IPS-18c (cell line): ENCODE data around the gene FOXA2.

Experiments
- H3K4me3 ChIP-seq: 2 replicates; pipeline ENCODE4 v1.7.0; 2013; ENCODE audit warnings: low read depth, mild to moderate bottlenecking, low read length, moderate library complexity; ENCODE audit not compliant: insufficient read depth
- H3K9me3 ChIP-seq: one replicate; pipeline ENCODE4 v1.6.1; 2013; ENCODE audit warnings: mild to moderate bottlenecking, low read length, moderate library complexity; ENCODE audit not compliant: control insufficient read depth, insufficient read depth

Gene FOXA2

DNA sequence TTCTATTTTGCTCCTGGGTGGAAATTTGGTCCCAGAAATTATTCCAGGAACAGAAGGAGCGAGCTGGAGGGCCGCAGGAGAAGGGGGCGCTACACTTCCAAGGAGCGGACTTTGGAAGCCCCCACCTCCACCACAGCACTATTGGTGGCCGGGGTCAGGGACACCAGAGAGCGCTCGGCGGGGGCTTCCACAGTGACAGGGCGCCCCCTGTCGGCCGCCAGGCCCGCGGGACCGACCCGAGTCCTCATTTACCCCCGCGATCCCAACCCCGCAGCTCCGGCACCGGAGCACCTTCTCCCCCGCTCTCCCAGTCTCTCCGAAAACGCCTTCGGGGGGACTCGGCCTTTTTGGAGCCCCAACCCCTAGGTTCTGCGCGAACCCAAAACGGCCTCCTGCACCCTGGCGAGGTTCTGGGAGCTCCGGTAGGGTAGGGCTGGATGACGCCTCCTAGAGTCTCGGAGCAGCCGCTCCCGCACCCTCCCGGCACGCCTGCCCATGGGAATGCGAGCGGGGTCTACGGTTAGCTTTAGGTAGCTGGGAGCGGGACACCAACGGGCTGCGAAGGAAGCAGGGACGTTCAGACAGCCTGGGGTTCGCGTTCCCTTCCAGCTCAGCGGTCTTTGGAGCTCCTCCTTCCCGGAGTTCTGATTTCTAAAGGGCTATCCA, 2.4 kb upstream of the FOXA2 start:
- Histone ChIP-seq H3K4me3 (peak overlapping the region; percentile 21; the same call in 1 of the 2 replicates), H3K9me3 (peaks cover 8% of the 10 kb centered on the region)

- Histone ChIP-seq H3K4me3 (no peak overlapping the region), H3K9me3 (peaks cover 8% of the 10 kb centered on the region)
These were observed 1.6 kb upstream of the FOXA2 start for GRCh38 chr20:22585786-22586493.

- H3K9me3 ChIP-seq, result peaks cover 8% of the 10 kb centered on the region
- peak overlapping the region; percentile 37 for H3K4me3 ChIP-seq
These were observed 782 bp upstream of the FOXA2 start for GRCh38 chr20:22584922-22585785.

- H3K4me3 ChIP-seq, result peak overlapping the region; percentile 38
These were observed 425 bp downstream of the FOXA2 start for GRCh38 chr20:22583773-22584521.

DNA sequence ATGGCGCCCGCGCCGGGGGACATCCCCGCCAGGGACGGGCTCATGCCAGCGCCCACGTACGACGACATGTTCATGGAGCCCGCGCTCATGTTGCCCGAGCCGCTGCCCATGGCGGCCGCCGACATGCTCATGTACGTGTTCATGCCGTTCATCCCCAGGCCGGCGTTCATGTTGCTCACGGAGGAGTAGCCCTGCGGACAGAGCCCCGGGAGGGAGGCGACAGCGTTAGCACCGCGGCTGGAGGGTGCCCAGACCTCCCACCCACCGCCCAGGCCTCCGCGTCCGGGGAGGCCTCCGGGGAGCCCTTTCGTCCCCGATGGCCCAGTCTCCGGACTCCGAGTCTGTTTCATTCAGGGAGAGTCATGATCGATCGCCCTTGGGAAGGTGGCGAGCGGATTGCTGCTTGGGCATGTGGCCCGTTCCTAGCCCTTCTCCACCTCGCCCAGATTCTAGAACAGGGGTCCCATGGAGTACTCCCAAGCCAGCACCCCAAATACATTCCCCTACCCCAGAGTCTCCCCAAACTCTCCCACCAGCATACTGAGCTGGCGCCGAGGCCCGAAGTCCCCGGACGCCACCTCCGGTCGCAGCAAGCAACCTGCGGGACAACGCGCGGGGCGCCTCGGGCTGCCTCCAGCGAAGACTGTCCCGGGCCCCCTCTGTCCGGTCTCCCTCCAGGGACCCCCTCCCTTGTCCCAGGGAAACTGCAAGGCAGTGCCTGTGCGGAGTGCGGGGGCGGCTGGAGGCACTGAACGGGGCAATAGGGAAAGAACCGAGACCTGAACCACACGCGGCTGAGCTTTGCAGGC, 1.2 kb downstream of the FOXA2 start:
- peaks cover 8% of the 10 kb centered on the region for H3K9me3 ChIP-seq
- peak overlapping the region; percentile 40 for H3K4me3 ChIP-seq

More at GRCh38 chr20:22583773-22584521, 425 bp downstream of the FOXA2 start:
- peaks cover 8% of the 10 kb centered on the region for H3K9me3 ChIP-seq

DNA sequence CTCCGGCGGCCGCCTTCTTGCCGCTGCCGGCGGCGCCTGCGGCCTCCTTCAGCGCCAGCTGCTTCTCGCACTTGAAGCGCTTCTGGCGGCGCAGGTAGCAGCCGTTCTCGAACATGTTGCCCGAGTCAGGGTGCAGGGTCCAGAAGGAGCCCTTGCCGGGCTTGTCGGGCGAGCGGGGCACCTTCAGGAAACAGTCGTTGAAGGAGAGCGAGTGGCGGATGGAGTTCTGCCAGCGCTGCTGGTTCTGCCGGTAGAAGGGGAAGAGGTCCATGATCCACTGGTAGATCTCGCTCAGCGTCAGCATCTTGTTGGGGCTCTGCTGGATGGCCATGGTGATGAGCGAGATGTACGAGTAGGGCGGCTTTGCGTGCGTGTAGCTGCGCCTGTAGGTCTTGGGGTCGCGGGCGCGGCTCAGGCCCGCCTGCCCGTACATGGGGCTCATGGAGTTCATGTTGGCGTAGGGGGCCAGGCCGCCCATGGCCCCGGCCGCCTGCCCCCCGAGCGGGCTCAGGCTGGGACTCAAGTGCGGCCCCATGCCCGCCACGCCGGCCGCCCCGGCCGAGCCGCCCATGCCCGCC, 1.9 kb downstream of the FOXA2 start:
- H3K4me3 ChIP-seq, result peak overlapping the region; percentile 40; the same call in 1 of the 2 replicates
- peaks cover 8% of the 10 kb centered on the region for H3K9me3 ChIP-seq

DNA sequence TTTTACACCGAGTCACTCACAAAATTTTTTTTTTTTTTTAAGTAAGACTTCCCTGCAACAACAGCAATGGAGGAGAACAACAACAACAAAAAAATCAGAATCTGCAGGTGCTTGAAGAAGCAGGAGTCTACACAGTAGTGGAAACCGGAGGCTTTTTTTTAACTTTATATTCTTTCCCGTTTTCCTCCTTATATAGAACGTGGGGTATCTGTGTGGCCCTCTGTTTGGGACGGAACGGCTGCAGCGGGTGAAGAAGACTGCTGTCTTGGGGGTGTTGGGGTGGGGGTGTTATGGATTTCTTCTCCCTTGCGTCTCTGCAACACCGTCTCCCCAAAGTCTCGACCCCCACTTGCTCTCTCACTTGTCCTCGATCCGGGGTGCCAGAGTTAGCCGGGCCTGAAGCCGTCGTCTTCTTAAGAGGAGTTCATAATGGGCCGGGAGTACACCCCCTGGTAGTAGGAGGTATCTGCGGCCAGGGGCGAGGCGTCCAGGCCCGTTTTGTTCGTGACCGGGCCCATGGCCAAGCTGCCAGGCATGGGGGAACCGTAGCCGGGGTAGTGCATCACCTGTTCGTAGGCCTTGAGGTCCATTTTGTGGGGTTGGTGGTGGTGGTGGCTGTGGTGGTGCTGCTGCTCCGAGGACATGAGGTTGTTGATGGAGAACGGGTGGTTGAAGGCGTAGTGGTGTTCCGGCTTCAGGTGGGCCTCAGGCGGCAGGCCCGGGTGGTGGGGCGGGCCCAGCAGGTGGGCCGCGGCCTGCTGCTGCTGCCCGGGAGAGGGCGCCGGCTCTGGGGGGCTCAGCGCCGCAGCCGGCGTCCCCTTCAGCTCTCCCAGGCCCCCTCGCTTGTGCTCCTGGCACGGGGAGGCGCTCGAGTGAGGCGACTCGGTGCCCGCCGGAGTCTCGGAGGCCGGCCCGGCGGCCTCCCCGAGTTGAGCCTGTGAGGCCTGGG, 2.7 kb downstream of the FOXA2 start:
- Histone ChIP-seq H3K4me3 (no peak overlapping the region), H3K9me3 (peaks cover 10% of the 10 kb centered on the region)

- H3K9me3 ChIP-seq, result peaks cover 10% of the 10 kb centered on the region
- H3K4me3 ChIP-seq, result no peak overlapping the region
These were observed 4.4 kb downstream of the FOXA2 start for GRCh38 chr20:22579711-22580697.

DNA sequence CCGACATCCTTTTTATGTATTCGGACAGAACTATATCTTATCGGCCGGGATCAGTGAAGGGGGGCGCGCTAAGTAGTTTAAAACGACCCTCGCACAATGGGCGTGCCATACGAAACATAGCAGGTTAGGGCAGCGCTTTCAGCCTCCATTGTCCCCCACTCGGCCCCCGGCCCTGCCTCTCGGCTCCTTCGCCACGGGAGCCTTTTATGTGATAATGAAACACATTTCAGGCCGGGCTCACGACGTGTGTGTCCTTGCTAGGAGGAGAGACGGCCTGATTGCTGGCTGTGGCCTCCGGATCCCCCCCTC, 5.3 kb downstream of the FOXA2 start:
- H3K4me3 ChIP-seq, result no peak overlapping the region; the same call in 1 of the 2 replicates
- H3K9me3 ChIP-seq, result peaks cover 10% of the 10 kb centered on the region

DNA sequence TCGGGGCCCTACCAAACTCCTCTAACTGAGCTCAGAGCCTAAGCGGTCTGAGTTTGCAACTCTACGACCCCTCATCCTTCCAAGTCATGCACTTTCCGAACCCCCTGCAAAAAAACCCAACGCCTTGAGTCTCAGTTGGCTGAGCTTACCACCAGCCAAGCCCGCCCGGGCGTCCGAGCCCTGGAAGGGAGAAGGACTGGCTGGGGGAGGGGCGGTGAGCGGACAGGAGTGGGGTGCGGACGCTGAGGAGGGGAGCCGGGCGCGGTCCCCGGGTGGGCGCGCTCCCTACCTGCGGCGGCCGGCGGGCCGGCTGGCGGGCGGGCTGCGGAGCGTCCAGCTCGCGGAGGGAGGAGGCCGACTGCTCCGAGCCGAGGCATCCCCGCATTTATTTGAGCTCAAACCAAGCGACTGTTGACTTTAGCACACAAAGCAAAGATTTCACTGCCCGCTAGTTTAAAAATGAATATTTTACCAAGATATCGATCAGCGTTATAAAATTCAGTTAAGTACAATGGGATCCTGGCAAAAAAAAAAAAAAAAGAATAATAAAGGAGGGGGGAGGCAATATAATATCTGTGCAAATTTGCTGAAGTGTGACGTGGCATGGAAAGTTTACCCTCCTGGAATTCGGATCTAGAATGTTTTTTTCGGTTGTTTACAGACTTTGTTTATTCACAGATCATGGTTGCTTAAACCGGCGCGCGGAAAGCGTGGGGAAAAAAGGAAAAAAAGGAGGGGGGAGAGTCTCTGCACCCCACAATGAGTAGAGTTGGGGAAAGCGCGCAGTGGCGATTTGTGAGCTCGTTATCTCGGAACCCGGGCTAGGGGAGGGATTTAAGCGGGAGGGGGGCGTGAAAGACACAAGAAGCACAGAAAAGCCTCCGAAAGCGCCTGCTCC, 5.9 kb downstream of the FOXA2 start:
- Histone ChIP-seq H3K4me3 (no peak overlapping the region; the same call in 1 of the 2 replicates), H3K9me3 (peaks cover 10% of the 10 kb centered on the region)

DNA sequence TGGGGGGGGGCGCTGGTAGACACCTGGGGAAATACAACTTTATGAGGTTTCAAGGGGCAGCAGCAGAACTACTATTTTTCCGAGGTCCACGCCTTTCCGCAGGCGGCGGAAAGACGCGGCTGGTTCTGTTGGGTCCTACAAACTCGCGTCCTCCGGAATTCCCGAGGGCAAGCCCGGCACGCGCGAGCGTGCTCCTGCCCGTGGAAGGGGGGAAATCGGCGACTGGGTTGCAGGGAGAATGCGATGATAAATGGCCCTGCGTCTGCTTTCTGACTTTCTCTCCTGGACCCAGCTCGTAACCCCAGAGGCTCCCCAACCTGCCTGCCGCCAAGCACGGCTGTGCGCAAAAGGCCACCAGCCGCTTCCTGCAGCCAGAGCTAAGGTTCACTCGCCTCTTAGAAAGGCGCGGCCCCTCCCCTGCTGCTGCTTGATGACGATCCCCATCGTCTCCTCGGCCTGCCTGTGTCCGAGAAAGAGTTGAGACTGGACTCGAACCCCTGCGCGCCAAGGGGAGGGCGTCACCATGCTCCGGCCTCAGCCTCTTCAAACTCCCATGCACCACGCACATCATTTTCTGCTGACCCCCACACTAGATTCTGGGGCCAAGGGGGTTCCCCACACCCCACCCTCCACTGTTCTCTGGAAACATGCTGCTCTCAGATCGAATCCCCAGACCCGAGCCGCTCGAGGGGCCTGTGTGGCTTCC, 6.7 kb downstream of the FOXA2 start:
- H3K4me3 ChIP-seq, result no peak overlapping the region
- H3K9me3 ChIP-seq, result peaks cover 6% of the 10 kb centered on the region

DNA sequence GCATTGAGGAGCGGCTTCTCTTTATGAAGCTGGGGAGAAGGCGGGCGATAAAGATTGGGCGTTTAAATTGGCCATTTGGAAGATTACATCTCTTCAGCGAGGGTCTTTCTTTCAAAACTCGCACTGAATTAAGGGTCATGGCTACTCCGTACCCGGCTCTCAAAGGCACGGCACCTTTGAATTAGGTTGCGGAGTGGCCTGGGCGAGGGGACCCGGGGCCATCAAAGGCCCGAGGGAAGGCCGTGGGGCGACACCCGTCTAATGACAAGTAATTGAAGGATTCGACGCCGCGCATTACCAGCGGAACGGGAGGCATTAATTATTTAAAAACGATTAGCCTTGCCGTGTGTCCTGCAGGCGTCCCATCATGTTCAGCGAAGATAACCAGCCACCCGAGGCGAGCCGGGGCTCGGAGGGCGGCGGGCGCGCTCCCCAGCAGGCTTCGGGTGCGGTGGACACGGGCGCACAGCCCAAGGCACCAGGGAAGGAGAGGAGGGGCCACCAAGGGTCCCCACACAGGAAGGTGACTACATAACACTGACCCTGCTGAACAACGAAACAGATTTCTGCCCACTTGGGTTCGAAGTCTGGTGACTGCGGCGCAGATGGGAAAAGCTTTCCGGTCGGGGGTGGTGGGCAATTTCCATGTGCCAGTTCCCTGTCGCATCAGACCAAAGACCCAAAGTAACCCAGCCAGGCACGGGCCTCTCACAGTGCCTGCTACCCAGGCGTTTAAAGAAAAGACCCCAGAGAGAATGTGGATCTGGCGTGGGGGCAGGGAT, 7.4 kb downstream of the FOXA2 start:
- no peak overlapping the region for H3K4me3 ChIP-seq
- peaks cover 2% of the 10 kb centered on the region for H3K9me3 ChIP-seq
